Cardiac muscle cell (in vitro differentiated cells and primary cell): Measurements from ENCODE around the gene MGAT5. TPM values are rescaled to one million over a fixed set of nuclear protein-coding genes. Genes with fewer than 3 reads are reported as not detected.

Experiments
- DNase-seq, 2 donors: peaks; one replicate each; pipeline versions ENCODE4 v3.0.0 to v3.0.0-alpha.2; 2010 to 2017; ENCODE audit warnings: low read depth in 1 of 2, low spot score in 1 of 2
- H3K27ac ChIP-seq: fragments of 200-600 bp; sonication (generic); 2 replicates; pipeline ENCODE4 v1.5.1; 2016
- H3K27me3 ChIP-seq: fragments of 200-600 bp; sonication (generic); 2 replicates; pipeline ENCODE4 v1.6.0; 2016; ENCODE audit warnings: control low read depth
- H3K36me3 ChIP-seq: fragments of 200-600 bp; sonication (generic); 2 replicates; pipeline ENCODE4 v1.5.1; 2016; ENCODE audit warnings: control low read depth
- H3K4me1 ChIP-seq: fragments of 200-600 bp; sonication (generic); 2 replicates; pipeline ENCODE4 v1.8.1; 2017; ENCODE audit warnings: low read depth, mild to moderate bottlenecking, mixed run types
- H3K4me3 ChIP-seq: fragments of 200-600 bp; sonication (generic); 2 replicates; pipeline ENCODE4 v1.5.1; 2016; ENCODE audit warnings: mild to moderate bottlenecking
- H3K9me3 ChIP-seq: fragments of 200-600 bp; sonication (generic); 2 replicates; pipeline ENCODE4 v1.5.1; 2017; ENCODE audit warnings: low read depth, mild to moderate bottlenecking, control low read depth
- CTCF ChIP-seq: IDR thresholded peaks from 2 replicates; pipeline ENCODE4 v1.5.1; 2012; ENCODE audit warnings: low read depth, mild to moderate bottlenecking, low read length
- polyA plus RNA-seq: library from polyadenylated mRNA; unstranded; fragments of >200 nt; fragmentation: Nextera tagmentation; extraction: Ambion mirVana; gene quantifications from 2 replicates; pipeline ENCODE4 v1.2.1, GENCODE V29; 2016
- total RNA-seq: library from RNA; depleted of rRNA; stranded (reverse); fragments of >200 nt; gene quantifications from 2 replicates; pipeline ENCODE4 v1.2.3, GENCODE V29; 2016

MGAT5 gene
- total and polyA plus RNA-seq, 2 experiments from 2014 or later, result 12.5 to 66.8 TPM

- no peak overlapping the region for H3K27ac ChIP-seq
- H3K36me3 ChIP-seq, result no peaks in the 10 kb centered on the region
- no peak for DNase-seq
- no peak for TF ChIP-seq CTCF
- peaks cover 12% of the 10 kb centered on the region for H3K4me1 ChIP-seq
- H3K27me3 ChIP-seq, result no peaks in the 10 kb centered on the region
- no peaks in the 10 kb centered on the region for H3K9me3 ChIP-seq
- no peak overlapping the region for H3K4me3 ChIP-seq
These were observed 65.9 kb downstream of the MGAT5 start for GRCh38 chr2:134319596-134320254.

GRCh38 chr2:134320930-134321329 lies 67.1 kb downstream of the MGAT5 start:
- H3K9me3 ChIP-seq, result no peaks in the 10 kb centered on the region
- peaks cover 12% of the 10 kb centered on the region for H3K4me1 ChIP-seq
- TF ChIP-seq CTCF, result no peak
- no peak overlapping the region for H3K4me3 ChIP-seq
- H3K27me3 ChIP-seq, result no peaks in the 10 kb centered on the region
- DNase-seq, result no peak
- no peaks in the 10 kb centered on the region for H3K36me3 ChIP-seq
- no peak overlapping the region for H3K27ac ChIP-seq

- Histone ChIP-seq H3K36me3 (no peaks in the 10 kb centered on the region), H3K27ac (no peak overlapping the region), H3K4me3 (no peak overlapping the region), H3K4me1 (peaks cover 12% of the 10 kb centered on the region), H3K27me3 (no peaks in the 10 kb centered on the region), H3K9me3 (no peaks in the 10 kb centered on the region)
- TF ChIP-seq CTCF, result no peak
- DNase-seq, result no peak
These were observed 69.9 kb downstream of the MGAT5 start for GRCh38 chr2:134323777-134324176.

- Histone ChIP-seq H3K27ac (no peak overlapping the region), H3K4me1 (peaks cover 9% of the 10 kb centered on the region), H3K36me3 (no peaks in the 10 kb centered on the region), H3K9me3 (no peaks in the 10 kb centered on the region), H3K27me3 (no peaks in the 10 kb centered on the region), H3K4me3 (no peak overlapping the region)
- TF ChIP-seq CTCF, result no peak
- no peak for DNase-seq
These were observed 70.6 kb downstream of the MGAT5 start for GRCh38 chr2:134324430-134324829.

GRCh38 chr2:134324947-134325346 lies 71.1 kb downstream of the MGAT5 start:
- no peaks in the 10 kb centered on the region for H3K27me3 ChIP-seq
- no peak overlapping the region for H3K4me3 ChIP-seq
- peaks cover 5% of the 10 kb centered on the region for H3K4me1 ChIP-seq
- no peaks in the 10 kb centered on the region for H3K36me3 ChIP-seq
- H3K27ac ChIP-seq, result no peak overlapping the region
- no peaks in the 10 kb centered on the region for H3K9me3 ChIP-seq
- no peak for TF ChIP-seq CTCF
- DNase-seq, result no peak

GRCh38 chr2:134325696-134326095 lies 71.8 kb downstream of the MGAT5 start:
- no peak overlapping the region for H3K27ac ChIP-seq
- H3K27me3 ChIP-seq, result no peaks in the 10 kb centered on the region
- peaks cover 5% of the 10 kb centered on the region for H3K4me1 ChIP-seq
- no peak for DNase-seq
- TF ChIP-seq CTCF, result no peak
- H3K4me3 ChIP-seq, result no peak overlapping the region
- no peaks in the 10 kb centered on the region for H3K36me3 ChIP-seq
- H3K9me3 ChIP-seq, result no peaks in the 10 kb centered on the region
